ENCODE measurements around the gene SCUBE2.
A peak's percentile ranks its signal among the peaks of the same experiment; 100 is the strongest.
"Not testable (repeated sequence)": the region's sequence is repeated elsewhere in the genome, so short reads cannot be mapped to it uniquely, and the experiment has no call there.

Gene SCUBE2

DNA sequence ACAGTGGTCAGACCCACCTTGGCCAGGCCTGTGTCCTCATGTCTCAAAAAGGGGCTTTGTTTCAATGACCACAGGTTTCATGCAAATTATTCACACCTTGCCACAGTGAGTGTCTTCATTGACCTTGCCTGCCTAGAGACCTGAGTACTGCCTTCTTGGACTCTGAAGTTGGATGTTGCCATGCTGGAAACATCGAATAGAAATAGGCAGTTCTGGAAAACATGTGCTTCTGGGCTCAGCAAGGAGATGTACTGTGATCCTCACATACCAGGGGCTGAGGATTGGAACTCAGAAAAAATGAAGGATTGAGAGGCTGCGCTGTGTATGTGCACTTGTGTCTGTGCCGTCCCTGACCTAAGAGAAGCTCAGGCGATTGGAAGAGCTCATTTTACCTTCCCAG lies 78.0 kb downstream of the SCUBE2 start:
- ChIA-PET POLR2A (no interaction called here), CTCF (interaction anchor here (0.7 to 6.2 kb wide), 7 partner anchors 13 to 486 kb away, joined by 3 to 78 read pairs (median 3); no protein-coding TSS in a partner anchor)
- Histone ChIP-seq H3K36me3 (ENCODE audit: control insufficient read depth in 2 of 2, insufficient read depth in 1 of 2, low read length in 2 of 2) (no peaks in the 10 kb centered on the region), H3K27ac (ENCODE audit: extremely low read depth, low read depth, low read length) (no peak overlapping the region), H3K4me3 (ENCODE audit: low read depth, low read length) (no peak overlapping the region), H3K9me3 (ENCODE audit: control insufficient read depth, insufficient read depth, low read depth, low read length) (no peaks in the 10 kb centered on the region), H3K4me1 (ENCODE audit: control insufficient read depth, insufficient read depth, low read length) (no peaks in the 10 kb centered on the region)
- TF ChIP-seq, protein P1, sequence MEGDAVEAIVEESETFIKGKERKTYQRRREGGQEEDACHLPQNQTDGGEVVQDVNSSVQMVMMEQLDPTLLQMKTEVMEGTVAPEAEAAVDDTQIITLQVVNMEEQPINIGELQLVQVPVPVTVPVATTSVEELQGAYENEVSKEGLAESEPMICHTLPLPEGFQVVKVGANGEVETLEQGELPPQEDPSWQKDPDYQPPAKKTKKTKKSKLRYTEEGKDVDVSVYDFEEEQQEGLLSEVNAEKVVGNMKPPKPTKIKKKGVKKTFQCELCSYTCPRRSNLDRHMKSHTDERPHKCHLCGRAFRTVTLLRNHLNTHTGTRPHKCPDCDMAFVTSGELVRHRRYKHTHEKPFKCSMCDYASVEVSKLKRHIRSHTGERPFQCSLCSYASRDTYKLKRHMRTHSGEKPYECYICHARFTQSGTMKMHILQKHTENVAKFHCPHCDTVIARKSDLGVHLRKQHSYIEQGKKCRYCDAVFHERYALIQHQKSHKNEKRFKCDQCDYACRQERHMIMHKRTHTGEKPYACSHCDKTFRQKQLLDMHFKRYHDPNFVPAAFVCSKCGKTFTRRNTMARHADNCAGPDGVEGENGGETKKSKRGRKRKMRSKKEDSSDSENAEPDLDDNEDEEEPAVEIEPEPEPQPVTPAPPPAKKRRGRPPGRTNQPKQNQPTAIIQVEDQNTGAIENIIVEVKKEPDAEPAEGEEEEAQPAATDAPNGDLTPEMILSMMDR (tag by site-specific recombination; IDR thresholded peaks at IDR 0.05): no peak
- TF ChIP-seq, protein P2, sequence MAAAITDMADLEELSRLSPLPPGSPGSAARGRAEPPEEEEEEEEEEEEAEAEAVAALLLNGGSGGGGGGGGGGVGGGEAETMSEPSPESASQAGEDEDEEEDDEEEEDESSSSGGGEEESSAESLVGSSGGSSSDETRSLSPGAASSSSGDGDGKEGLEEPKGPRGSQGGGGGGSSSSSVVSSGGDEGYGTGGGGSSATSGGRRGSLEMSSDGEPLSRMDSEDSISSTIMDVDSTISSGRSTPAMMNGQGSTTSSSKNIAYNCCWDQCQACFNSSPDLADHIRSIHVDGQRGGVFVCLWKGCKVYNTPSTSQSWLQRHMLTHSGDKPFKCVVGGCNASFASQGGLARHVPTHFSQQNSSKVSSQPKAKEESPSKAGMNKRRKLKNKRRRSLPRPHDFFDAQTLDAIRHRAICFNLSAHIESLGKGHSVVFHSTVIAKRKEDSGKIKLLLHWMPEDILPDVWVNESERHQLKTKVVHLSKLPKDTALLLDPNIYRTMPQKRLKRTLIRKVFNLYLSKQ (tag by site-specific recombination; IDR thresholded peaks at IDR 0.05; ENCODE audit: borderline replicate concordance): no peak
- TF ChIP-seq ZNF324 (tag by site-specific recombination; IDR thresholded peaks at IDR 0.05): no peak
- TF ChIP-seq ZNF544 (tag by site-specific recombination; IDR thresholded peaks at IDR 0.05): no peak
- TF ChIP-seq, protein P3, sequence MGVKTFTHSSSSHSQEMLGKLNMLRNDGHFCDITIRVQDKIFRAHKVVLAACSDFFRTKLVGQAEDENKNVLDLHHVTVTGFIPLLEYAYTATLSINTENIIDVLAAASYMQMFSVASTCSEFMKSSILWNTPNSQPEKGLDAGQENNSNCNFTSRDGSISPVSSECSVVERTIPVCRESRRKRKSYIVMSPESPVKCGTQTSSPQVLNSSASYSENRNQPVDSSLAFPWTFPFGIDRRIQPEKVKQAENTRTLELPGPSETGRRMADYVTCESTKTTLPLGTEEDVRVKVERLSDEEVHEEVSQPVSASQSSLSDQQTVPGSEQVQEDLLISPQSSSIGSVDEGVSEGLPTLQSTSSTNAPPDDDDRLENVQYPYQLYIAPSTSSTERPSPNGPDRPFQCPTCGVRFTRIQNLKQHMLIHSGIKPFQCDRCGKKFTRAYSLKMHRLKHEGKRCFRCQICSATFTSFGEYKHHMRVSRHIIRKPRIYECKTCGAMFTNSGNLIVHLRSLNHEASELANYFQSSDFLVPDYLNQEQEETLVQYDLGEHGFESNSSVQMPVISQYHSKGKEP (tag by site-specific recombination; IDR thresholded peaks at IDR 0.05): no peak
- TF ChIP-seq ZNF202 (tag by site-specific recombination; IDR thresholded peaks at IDR 0.05; ENCODE audit: borderline replicate concordance): no peak
- no peak for TF ChIP-seq ZNF548 (tag by site-specific recombination; IDR thresholded peaks at IDR 0.05)
- TF ChIP-seq ZNF843 (tag by site-specific recombination; IDR thresholded peaks at IDR 0.05): no peak

DNA sequence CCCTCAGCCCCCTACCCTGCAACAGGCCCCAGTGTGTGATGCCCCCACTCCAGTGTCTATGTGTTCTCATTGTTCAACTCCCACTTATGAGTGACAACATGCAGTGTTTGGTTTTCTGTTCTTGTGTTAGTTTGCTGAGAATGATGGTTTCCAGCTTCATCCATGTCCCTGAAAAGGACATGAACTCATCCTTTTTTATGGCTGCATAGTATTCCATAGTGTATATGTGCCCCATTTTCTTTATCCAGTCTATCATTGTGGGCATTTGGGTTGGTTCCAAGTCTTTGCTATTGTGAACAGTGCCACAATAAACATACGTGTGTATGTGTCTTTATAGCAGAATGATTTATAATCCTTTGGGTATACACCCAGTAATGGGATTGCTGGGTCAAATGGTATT lies 81.9 kb downstream of the SCUBE2 start:
- H3K36me3 ChIP-seq (ENCODE audit: control insufficient read depth in 2 of 2, insufficient read depth in 1 of 2, low read length in 2 of 2); H3K4me3 ChIP-seq (ENCODE audit: low read depth, low read length); H3K4me1 ChIP-seq (ENCODE audit: control insufficient read depth, insufficient read depth, low read length); H3K27ac ChIP-seq (ENCODE audit: extremely low read depth, low read depth, low read length); H3K9me3 ChIP-seq (ENCODE audit: control insufficient read depth, insufficient read depth, low read depth, low read length); POLR2A ChIA-PET: not testable (repeated sequence)
- peak; percentile 92 for TF ChIP-seq ZNF146 (tag by site-specific recombination; IDR thresholded peaks at IDR 0.05)
- CTCF ChIA-PET: interaction anchor here (0.6 kb wide), 2 partner anchors 371 to 775 kb away, joined by 3 to 6 read pairs; no protein-coding TSS in a partner anchor

DNA sequence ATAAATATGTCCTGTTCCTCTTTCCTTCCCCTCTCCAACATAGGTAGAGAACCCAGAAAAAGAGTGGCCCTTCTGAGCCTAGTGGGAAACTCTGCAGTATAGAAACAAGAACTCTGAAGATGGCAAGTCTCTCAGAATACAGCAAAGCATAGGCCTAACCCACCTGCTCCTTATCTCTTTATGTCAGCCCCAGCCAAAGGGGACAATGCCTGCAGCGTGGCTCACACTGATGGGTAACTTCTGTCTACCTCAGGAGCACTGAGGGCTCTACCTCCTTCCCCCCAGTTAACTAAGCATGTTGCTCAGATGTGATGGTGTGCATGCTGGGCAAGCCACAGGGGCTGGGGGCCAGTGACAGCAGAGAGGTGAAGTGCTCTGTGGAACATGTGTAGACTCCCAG lies 82.7 kb downstream of the SCUBE2 start:
- H3K27ac ChIP-seq (ENCODE audit: extremely low read depth, low read depth, low read length): no peak overlapping the region
- no peaks in the 10 kb centered on the region for H3K4me1 ChIP-seq (ENCODE audit: control insufficient read depth, insufficient read depth, low read length)
- no peaks in the 10 kb centered on the region for H3K36me3 ChIP-seq (ENCODE audit: control insufficient read depth in 2 of 2, insufficient read depth in 1 of 2, low read length in 2 of 2)
- no peaks in the 10 kb centered on the region for H3K9me3 ChIP-seq (ENCODE audit: control insufficient read depth, insufficient read depth, low read depth, low read length)
- H3K4me3 ChIP-seq (ENCODE audit: low read depth, low read length): no peak overlapping the region
- CTCF ChIA-PET: no interaction called here
- 0 out of 2 replicates have a peak, but pooled peaks have one; percentile 22 for TF ChIP-seq ZIC2 (tag by site-specific recombination; IDR thresholded peaks at IDR 0.05)
- TF ChIP-seq, protein P4, sequence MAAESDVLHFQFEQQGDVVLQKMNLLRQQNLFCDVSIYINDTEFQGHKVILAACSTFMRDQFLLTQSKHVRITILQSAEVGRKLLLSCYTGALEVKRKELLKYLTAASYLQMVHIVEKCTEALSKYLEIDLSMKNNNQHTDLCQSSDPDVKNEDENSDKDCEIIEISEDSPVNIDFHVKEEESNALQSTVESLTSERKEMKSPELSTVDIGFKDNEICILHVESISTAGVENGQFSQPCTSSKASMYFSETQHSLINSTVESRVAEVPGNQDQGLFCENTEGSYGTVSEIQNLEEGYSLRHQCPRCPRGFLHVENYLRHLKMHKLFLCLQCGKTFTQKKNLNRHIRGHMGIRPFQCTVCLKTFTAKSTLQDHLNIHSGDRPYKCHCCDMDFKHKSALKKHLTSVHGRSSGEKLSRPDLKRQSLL (tag by site-specific recombination; IDR thresholded peaks at IDR 0.05): no peak
- POLR2A ChIA-PET: no interaction called here

DNA sequence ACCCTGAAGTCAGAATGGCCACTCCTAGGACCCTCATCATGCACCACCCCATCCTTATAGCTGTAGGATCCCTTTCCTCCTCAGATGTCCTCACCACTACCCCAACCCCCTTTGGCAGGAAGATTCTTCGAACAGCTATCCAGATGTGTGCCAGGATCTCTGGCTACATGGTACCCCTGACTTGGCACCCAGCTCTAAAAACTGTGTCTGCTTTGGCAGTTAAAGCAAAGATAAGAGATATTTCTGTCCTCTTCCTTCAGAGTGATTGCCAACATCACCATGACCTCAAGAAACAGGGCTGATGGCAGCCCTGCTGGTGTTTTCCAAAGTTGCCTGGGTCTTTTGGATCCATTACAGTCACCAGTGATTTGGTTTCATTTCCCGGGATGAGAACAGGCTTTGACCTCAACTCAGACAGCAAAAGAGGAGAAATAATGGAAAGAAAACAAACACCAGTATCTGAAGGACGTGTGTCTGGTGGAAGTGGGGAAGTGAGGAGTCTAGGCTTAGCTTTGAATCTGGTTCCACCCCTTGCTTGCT lies 83.3 kb downstream of the SCUBE2 start:
- Histone ChIP-seq H3K4me3 (ENCODE audit: low read depth, low read length) (no peak overlapping the region), H3K27ac (ENCODE audit: extremely low read depth, low read depth, low read length) (no peak overlapping the region), H3K9me3 (ENCODE audit: control insufficient read depth, insufficient read depth, low read depth, low read length) (no peaks in the 10 kb centered on the region), H3K4me1 (ENCODE audit: control insufficient read depth, insufficient read depth, low read length) (no peaks in the 10 kb centered on the region), H3K36me3 (ENCODE audit: control insufficient read depth in 2 of 2, insufficient read depth in 1 of 2, low read length in 2 of 2) (no peaks in the 10 kb centered on the region)
- ChIA-PET POLR2A (no interaction called here), CTCF (no interaction called here)
- TF ChIP-seq, protein P5, sequence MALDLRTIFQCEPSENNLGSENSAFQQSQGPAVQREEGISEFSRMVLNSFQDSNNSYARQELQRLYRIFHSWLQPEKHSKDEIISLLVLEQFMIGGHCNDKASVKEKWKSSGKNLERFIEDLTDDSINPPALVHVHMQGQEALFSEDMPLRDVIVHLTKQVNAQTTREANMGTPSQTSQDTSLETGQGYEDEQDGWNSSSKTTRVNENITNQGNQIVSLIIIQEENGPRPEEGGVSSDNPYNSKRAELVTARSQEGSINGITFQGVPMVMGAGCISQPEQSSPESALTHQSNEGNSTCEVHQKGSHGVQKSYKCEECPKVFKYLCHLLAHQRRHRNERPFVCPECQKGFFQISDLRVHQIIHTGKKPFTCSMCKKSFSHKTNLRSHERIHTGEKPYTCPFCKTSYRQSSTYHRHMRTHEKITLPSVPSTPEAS (tag by site-specific recombination; IDR thresholded peaks at IDR 0.05): no peak
- TF ChIP-seq ZNF560 (tag by site-specific recombination; IDR thresholded peaks at IDR 0.05; ENCODE audit: borderline replicate concordance) (no peak), ZNF211 (tag by site-specific recombination; IDR thresholded peaks at IDR 0.05; ENCODE audit: low read depth) (no peak), ZFP3 (tag by site-specific recombination; IDR thresholded peaks at IDR 0.05; ENCODE audit: low read depth) (no peak), ZFP37 (tag by site-specific recombination; IDR thresholded peaks at IDR 0.05) (no peak), ZNF785 (tag by site-specific recombination; IDR thresholded peaks at IDR 0.05) (no peak)
